HEK293 (cell line): ENCODE data around the gene PDE6H.

Experiments
- CTCF ChIA-PET: fragments of 350-600 bp; formaldehyde crosslinking; extraction: SDS; loops from one replicate; lab custom pipeline; 2021; ENCODE audit warnings: antibody characterized with exemption; lab: Yijun Ruan, JAX
- POLR2A ChIA-PET: fragments of 300-600 bp; formaldehyde crosslinking; extraction: SDS; loops from one replicate; lab custom pipeline; 2020; ENCODE audit warnings: antibody characterized with exemption, inconsistent platforms; lab: Yijun Ruan, JAX
- H3K27ac ChIP-seq: fragments of 200-500 bp; sonication (Bioruptor generic); 2 replicates; pipeline ENCODE4 v1.5.1; 2014; ENCODE audit warnings: low read depth, low read length, control low read depth, inconsistent platforms; ENCODE audit errors: extremely low read depth
- H3K36me3 ChIP-seq, 2 experiments: fragments of 200-500 bp in 1 of 2; sonication (Bioruptor generic) in 1 of 2; 1 replicate in 1 of 2; 2 replicates in 1 of 2; pipeline ENCODE4 v1.5.1; 2014 to 2017; ENCODE audit warnings: inconsistent platforms in 2 of 2, low read length in 2 of 2; ENCODE audit not compliant: control insufficient read depth in 2 of 2, insufficient read depth in 1 of 2
- H3K4me1 ChIP-seq: fragments of 200-500 bp; sonication (Bioruptor generic); 2 replicates; pipeline ENCODE4 v1.5.1; 2014; ENCODE audit warnings: mild to moderate bottlenecking, low read length, inconsistent platforms; ENCODE audit not compliant: control insufficient read depth, insufficient read depth
- H3K4me3 ChIP-seq: 2 replicates; pipeline ENCODE4 v1.5.1; 2011; ENCODE audit warnings: low read depth, mild to moderate bottlenecking, control low read depth, low read length, moderate library complexity
- H3K9me3 ChIP-seq: fragments of 200-500 bp; sonication (Bioruptor generic); 2 replicates; pipeline ENCODE4 v1.5.1; 2014; ENCODE audit warnings: low read depth, low read length, inconsistent platforms; ENCODE audit not compliant: control insufficient read depth, insufficient read depth
- KLF8 ChIP-seq: fragments of 450-650 bp; formaldehyde crosslinking; IDR thresholded peaks from 2 replicates; pipeline ENCODE4 v1.5.1; 2016; ENCODE audit warnings: missing biosample characterization, missing genetic modification characterization
- MZF1 ChIP-seq: fragments of 450-650 bp; formaldehyde crosslinking; IDR thresholded peaks from 2 replicates; pipeline ENCODE4 v1.5.1; 2017; ENCODE audit warnings: missing biosample characterization, missing genetic modification characterization, borderline replicate concordance
- REST ChIP-seq: fragments of 450-650 bp; formaldehyde crosslinking; IDR thresholded peaks from 2 replicates; pipeline ENCODE4 v1.5.1; 2016; ENCODE audit warnings: missing biosample characterization, missing genetic modification characterization
- ZNF114 ChIP-seq: fragments of 450-650 bp; formaldehyde crosslinking; IDR thresholded peaks from 2 replicates; pipeline ENCODE4 v1.5.0; 2017; ENCODE audit warnings: missing biosample characterization, missing genetic modification characterization
- ZNF132 ChIP-seq: fragments of 450-650 bp; formaldehyde crosslinking; IDR thresholded peaks from 2 replicates; pipeline ENCODE4 v1.5.1; 2017; ENCODE audit warnings: missing biosample characterization, missing genetic modification characterization, borderline replicate concordance
- ZNF221 ChIP-seq: fragments of 450-650 bp; formaldehyde crosslinking; IDR thresholded peaks from 2 replicates; pipeline ENCODE4 v1.5.1; 2017; ENCODE audit warnings: missing biosample characterization, missing genetic modification characterization, borderline replicate concordance
- ZNF354C ChIP-seq: fragments of 450-650 bp; formaldehyde crosslinking; IDR thresholded peaks from 2 replicates; pipeline ENCODE4 v1.5.1; 2016; ENCODE audit warnings: missing biosample characterization, missing genetic modification characterization, low read depth, borderline replicate concordance
- ZNF362 ChIP-seq: fragments of 450-650 bp; formaldehyde crosslinking; IDR thresholded peaks from 2 replicates; pipeline ENCODE4 v1.5.1; 2016; ENCODE audit warnings: missing biosample characterization, missing genetic modification characterization
- ZNF558 ChIP-seq: fragments of 450-650 bp; formaldehyde crosslinking; IDR thresholded peaks from 2 replicates; pipeline ENCODE4 v1.5.1; 2016; ENCODE audit warnings: missing biosample characterization, missing genetic modification characterization
- ZNF624 ChIP-seq: fragments of 450-650 bp; formaldehyde crosslinking; IDR thresholded peaks from 2 replicates; pipeline ENCODE4 v1.5.1; 2017; ENCODE audit warnings: missing biosample characterization, missing genetic modification characterization
- ZNF664 ChIP-seq: fragments of 450-650 bp; formaldehyde crosslinking; IDR thresholded peaks from 2 replicates; pipeline ENCODE4 v1.5.1; 2016; ENCODE audit warnings: missing biosample characterization, missing genetic modification characterization
- ZNF76 ChIP-seq: fragments of 450-650 bp; formaldehyde crosslinking; IDR thresholded peaks from 2 replicates; pipeline ENCODE4; 2016; ENCODE audit warnings: low read depth, missing biosample characterization, missing genetic modification characterization, borderline replicate concordance
- TF ChIP-seq, protein P1 (sequence below): fragments of 450-650 bp; formaldehyde crosslinking; IDR thresholded peaks from 2 replicates; pipeline ENCODE4 v1.5.1; 2016; ENCODE audit warnings: missing biosample characterization, missing genetic modification characterization
- TF ChIP-seq, protein P2 (sequence below): fragments of 450-650 bp; formaldehyde crosslinking; IDR thresholded peaks from 2 replicates; pipeline ENCODE4 v1.5.1; 2016; ENCODE audit warnings: missing biosample characterization, missing genetic modification characterization
- TF ChIP-seq, protein P3 (sequence below): fragments of 450-650 bp; formaldehyde crosslinking; IDR thresholded peaks from 2 replicates; pipeline ENCODE4; 2016; ENCODE audit warnings: missing biosample characterization, missing genetic modification characterization
- TF ChIP-seq, protein P4 (sequence below): fragments of 450-650 bp; IDR thresholded peaks from 2 replicates; pipeline ENCODE4 v1.5.1; 2018; ENCODE audit warnings: missing biosample characterization, mild to moderate bottlenecking, missing genetic modification characterization

The PDE6H gene

DNA sequence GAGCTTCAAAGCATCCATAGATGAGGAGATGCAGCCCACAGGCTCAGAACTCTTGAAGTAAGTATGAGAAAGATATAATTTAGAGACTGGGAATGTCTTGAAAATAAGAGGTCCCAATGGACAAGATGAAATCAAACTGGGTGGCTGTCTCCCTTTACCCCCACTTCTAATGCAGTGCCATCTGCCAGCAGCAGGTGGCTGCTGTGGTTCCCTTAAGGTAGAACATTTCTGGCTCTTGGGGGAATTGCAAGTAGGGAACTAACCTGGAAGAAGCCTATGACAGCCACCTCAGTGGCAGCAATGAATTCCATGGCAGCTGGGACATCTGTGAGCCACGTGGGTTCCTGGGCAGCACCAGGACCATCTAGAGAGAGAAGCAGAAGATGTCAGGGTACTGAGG is 35.2 kb upstream of the PDE6H start:
- TF ChIP-seq REST (tag by site-specific recombination) = no peak
- TF ChIP-seq ZNF221 (tag by site-specific recombination) = no peak
- TF ChIP-seq KLF8 = no peak
- TF ChIP-seq ZNF354C (tag by site-specific recombination) = no peak
- TF ChIP-seq MZF1 (tag by site-specific recombination) = no peak
- TF ChIP-seq, protein P1, sequence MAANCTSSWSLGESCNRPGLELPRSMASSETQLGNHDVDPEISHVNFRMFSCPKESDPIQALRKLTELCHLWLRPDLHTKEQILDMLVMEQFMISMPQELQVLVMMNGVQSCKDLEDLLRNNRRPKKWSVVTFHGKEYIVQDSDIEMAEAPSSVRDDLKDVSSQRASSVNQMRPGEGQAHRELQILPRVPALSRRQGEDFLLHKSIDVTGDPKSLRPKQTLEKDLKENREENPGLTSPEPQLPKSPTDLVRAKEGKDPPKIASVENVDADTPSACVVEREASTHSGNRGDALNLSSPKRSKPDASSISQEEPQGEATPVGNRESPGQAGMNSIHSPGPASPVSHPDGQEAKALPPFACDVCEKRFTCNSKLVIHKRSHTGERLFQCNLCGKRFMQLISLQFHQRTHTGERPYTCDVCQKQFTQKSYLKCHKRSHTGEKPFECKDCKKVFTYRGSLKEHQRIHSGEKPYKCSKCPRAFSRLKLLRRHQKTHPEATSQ (tag by site-specific recombination) = no peak
- TF ChIP-seq ZNF624 (tag by site-specific recombination) = no peak
- TF ChIP-seq ZNF76 (tag by site-specific recombination) = no peak
- TF ChIP-seq ZNF558 = no peak
- TF ChIP-seq, protein P2, sequence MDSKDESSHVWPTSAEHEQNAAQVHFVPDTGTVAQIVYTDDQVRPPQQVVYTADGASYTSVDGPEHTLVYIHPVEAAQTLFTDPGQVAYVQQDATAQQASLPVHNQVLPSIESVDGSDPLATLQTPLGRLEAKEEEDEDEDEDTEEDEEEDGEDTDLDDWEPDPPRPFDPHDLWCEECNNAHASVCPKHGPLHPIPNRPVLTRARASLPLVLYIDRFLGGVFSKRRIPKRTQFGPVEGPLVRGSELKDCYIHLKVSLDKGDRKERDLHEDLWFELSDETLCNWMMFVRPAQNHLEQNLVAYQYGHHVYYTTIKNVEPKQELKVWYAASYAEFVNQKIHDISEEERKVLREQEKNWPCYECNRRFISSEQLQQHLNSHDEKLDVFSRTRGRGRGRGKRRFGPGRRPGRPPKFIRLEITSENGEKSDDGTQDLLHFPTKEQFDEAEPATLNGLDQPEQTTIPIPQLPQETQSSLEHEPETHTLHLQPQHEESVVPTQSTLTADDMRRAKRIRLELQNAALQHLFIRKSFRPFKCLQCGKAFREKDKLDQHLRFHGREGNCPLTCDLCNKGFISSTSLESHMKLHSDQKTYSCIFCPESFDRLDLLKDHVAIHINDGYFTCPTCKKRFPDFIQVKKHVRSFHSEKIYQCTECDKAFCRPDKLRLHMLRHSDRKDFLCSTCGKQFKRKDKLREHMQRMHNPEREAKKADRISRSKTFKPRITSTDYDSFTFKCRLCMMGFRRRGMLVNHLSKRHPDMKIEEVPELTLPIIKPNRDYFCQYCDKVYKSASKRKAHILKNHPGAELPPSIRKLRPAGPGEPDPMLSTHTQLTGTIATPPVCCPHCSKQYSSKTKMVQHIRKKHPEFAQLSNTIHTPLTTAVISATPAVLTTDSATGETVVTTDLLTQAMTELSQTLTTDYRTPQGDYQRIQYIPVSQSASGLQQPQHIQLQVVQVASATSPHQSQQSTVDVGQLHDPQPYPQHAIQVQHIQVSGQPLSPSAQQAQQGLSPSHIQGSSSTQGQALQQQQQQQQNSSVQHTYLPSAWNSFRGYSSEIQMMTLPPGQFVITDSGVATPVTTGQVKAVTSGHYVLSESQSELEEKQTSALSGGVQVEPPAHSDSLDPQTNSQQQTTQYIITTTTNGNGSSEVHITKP (tag by site-specific recombination) = no peak
- TF ChIP-seq ZNF132 = no peak
- no peak for TF ChIP-seq ZNF664 (tag by site-specific recombination)
- no peak for TF ChIP-seq ZNF114 (tag by site-specific recombination)
- TF ChIP-seq, protein P3, sequence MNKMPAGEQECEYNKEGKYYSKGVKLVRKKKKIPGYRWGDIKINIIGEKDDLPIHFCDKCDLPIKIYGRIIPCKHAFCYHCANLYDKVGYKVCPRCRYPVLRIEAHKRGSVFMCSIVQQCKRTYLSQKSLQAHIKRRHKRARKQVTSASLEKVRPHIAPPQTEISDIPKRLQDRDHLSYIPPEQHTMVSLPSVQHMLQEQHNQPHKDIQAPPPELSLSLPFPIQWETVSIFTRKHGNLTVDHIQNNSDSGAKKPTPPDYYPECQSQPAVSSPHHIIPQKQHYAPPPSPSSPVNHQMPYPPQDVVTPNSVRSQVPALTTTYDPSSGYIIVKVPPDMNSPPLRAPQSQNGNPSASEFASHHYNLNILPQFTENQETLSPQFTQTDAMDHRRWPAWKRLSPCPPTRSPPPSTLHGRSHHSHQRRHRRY (tag by site-specific recombination) = no peak
- no peak for TF ChIP-seq ZNF362 (tag by site-specific recombination)
- TF ChIP-seq, protein P4, sequence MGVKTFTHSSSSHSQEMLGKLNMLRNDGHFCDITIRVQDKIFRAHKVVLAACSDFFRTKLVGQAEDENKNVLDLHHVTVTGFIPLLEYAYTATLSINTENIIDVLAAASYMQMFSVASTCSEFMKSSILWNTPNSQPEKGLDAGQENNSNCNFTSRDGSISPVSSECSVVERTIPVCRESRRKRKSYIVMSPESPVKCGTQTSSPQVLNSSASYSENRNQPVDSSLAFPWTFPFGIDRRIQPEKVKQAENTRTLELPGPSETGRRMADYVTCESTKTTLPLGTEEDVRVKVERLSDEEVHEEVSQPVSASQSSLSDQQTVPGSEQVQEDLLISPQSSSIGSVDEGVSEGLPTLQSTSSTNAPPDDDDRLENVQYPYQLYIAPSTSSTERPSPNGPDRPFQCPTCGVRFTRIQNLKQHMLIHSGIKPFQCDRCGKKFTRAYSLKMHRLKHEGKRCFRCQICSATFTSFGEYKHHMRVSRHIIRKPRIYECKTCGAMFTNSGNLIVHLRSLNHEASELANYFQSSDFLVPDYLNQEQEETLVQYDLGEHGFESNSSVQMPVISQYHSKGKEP = no peak
- TF ChIP-seq, all 188 proteins: peak for 0
- H3K4me3 ChIP-seq = no peak overlapping the region
- H3K9me3 ChIP-seq = no peaks in the 10 kb centered on the region
- no peak overlapping the region for H3K27ac ChIP-seq
- H3K4me1 ChIP-seq = no peaks in the 10 kb centered on the region
- POLR2A ChIA-PET = no interaction called here
- CTCF ChIA-PET = interaction anchor here (0.6 kb wide), 1 partner anchor 563 kb away, joined by 4 read pairs; no protein-coding TSS in a partner anchor
- no peaks in the 10 kb centered on the region for H3K36me3 ChIP-seq
